Inflammatory macrophage treated with lipopolysaccharide for 1 hour (primary cell): Measurements from ENCODE around the gene LSP1.
"Not testable (repeated sequence)": the region's sequence is repeated elsewhere in the genome, so short reads cannot be mapped to it uniquely, and the experiment has no call there.

Experiments
- DNase-seq, 2 donors: peaks; one replicate each; pipeline ENCODE4 v3.0.0-alpha.2; 2020 to 2022

The LSP1 gene

GRCh38 chr11:1852877-1853276, at the start of gene LSP1:
Gene LSP1 (plus strand): TSS chr11:1853084. CDS start chr11:1853145, 61 bp downstream.
- DNase-seq: peak; percentile 56 to 75

GRCh38 chr11:1803246-1803645, 49.6 kb upstream of the LSP1 start:
- DNase-seq: no peak

- DNase-seq: not testable (repeated sequence)
Measured at GRCh38 chr11:1803835-1804519, 48.9 kb upstream of the LSP1 start.

- DNase-seq: no peak
Measured at GRCh38 chr11:1805525-1805924, 47.4 kb upstream of the LSP1 start.

GRCh38 chr11:1807264-1807995, 45.5 kb upstream of the LSP1 start:
- DNase-seq: no peak

- DNase-seq: peak; percentile 79 to 93
Measured at GRCh38 chr11:1810761-1811160, 42.1 kb upstream of the LSP1 start.

GRCh38 chr11:1812274-1812673, 40.6 kb upstream of the LSP1 start:
- DNase-seq: no peak

GRCh38 chr11:1812801-1813200, 40.1 kb upstream of the LSP1 start:
- no peak for DNase-seq

GRCh38 chr11:1813356-1813755, 39.5 kb upstream of the LSP1 start:
- not testable (repeated sequence) for DNase-seq

GRCh38 chr11:1814691-1815090, 38.2 kb upstream of the LSP1 start:
- DNase-seq: no peak

GRCh38 chr11:1815311-1815710, 37.6 kb upstream of the LSP1 start:
- no peak for DNase-seq

- DNase-seq: no peak
Measured at GRCh38 chr11:1815751-1816150, 37.1 kb upstream of the LSP1 start.

- DNase-seq: no peak
Measured at GRCh38 chr11:1817000-1817399, 35.9 kb upstream of the LSP1 start.

GRCh38 chr11:1817511-1817910, 35.4 kb upstream of the LSP1 start:
- no peak for DNase-seq

GRCh38 chr11:1819074-1819473, 33.8 kb upstream of the LSP1 start:
- DNase-seq: no peak

- no peak for DNase-seq
Measured at GRCh38 chr11:1820463-1821325, 32.2 kb upstream of the LSP1 start.

GRCh38 chr11:1821562-1821961, 31.3 kb upstream of the LSP1 start:
- no peak for DNase-seq

GRCh38 chr11:1822648-1823375, 30.1 kb upstream of the LSP1 start:
- no peak for DNase-seq

- DNase-seq: no peak
Measured at GRCh38 chr11:1823376-1824220, 29.3 kb upstream of the LSP1 start.

GRCh38 chr11:1824221-1825038, 28.5 kb upstream of the LSP1 start:
- DNase-seq: no peak
